NCI-H2171 (cell line): ENCODE data around the gene RANBP2.

Source experiments
- DNase-seq: peaks from one replicate; lab custom pipeline; 2025; lab: John Stamatoyannopoulos, UW

RANBP2 gene

GRCh38 chr2:108778857-108779256, 59.6 kb downstream of the RANBP2 start:
- no peak for DNase-seq

DNA sequence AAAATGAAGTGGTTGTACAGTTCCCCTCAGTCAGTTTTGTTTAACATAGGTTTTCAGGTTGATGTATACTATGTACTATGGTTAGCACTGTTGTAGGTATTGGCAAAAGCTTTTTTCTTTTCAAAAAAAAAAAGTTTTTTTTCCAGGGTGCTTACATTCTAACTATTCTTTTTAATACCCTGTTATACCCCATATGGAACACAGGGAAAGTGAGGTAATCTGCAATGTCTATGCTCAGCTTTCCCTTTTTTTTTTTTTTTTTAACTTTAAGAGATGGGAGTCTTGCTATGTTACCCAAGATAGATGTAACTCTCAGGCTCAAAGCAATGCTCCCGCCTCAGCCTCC, 66.7 kb downstream of the RANBP2 start:
- no peak for DNase-seq

GRCh38 chr2:108786354-108787215, 67.3 kb downstream of the RANBP2 start, which contains the start of gene CCDC138:
TSS of gene CCDC138 (plus strand) at chr2:108786771. CDS start at chr2:108786823, 52 bp downstream.
- DNase-seq, result peak; percentile 92

GRCh38 chr2:108787216-108787541, 67.9 kb downstream of the RANBP2 start:
- no peak for DNase-seq

GRCh38 chr2:108803045-108803736, 83.9 kb downstream of the RANBP2 start:
- no peak for DNase-seq

GRCh38 chr2:108805032-108805431, 85.8 kb downstream of the RANBP2 start:
- DNase-seq, result no peak

DNA sequence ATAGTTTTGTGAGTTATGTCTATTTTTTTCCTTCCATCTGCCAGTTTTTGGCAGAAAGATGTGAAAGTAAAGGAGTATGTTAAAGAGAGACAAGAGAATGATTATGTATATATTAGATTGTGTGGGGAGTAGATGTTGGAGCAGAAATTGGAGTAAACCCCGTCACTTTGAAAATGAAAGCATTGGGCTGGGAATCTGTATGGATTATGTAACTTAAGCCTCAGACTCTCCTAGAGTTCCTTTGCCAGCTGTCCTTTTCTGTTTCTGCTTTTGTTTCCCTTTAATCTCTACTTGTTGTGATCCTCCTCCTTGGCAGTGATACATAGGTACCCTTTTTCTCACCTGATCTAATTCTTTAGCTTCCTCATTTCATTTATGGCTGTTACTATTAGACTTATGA, 86.5 kb downstream of the RANBP2 start:
- DNase-seq, result no peak

- no peak for DNase-seq
These were observed 87.3 kb downstream of the RANBP2 start for GRCh38 chr2:108806371-108807113.

- no peak for DNase-seq
These were observed 90.7 kb downstream of the RANBP2 start for GRCh38 chr2:108809936-108810335.

DNA sequence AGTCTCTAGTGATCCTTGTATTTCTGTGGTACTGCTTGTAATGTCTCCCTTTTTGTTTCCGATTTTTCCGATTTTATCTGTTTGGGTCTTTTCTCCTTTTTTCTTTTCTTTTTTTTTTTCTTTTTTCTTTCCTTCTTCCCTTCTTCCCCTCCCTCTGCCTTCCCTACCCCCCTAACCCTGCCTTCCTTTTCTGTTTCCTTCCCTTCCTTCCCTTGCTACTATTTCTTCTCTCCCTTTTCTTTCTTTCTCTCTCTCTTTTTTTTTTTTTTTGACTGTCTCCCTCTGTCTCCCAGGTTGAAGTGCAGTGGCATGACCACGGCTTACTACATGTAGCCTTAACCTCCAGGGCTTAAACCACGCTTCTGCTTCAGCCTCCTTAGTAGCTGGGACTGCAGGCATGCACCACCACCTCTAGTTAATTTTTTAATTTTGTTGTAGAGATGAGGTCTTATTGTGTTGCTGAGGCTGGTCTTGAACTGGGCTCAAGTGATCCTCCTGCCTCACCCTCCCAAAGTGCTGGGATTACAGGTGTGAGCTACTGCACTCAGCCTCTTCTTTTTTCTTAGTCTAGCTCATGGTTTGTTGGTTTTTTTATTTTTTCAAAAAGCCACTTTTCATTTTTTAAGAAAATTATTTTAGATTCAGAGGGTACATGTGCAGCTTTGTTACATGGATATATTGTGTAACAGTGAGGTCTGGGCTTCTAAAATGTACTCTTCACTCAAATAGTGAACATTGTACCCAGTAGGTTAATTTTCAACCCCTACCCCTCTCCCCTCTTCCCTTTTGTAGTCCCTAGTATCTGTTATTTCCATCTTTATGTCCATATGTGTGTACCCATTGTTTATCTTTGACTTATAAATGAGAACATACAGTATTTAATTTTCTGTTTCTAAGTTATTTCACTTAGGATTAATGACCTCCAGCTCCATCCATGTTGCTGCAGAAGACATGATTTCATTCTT, 92.0 kb downstream of the RANBP2 start:
- DNase-seq, result no peak

GRCh38 chr2:108813732-108814131, 94.5 kb downstream of the RANBP2 start:
- DNase-seq, result no peak

DNA sequence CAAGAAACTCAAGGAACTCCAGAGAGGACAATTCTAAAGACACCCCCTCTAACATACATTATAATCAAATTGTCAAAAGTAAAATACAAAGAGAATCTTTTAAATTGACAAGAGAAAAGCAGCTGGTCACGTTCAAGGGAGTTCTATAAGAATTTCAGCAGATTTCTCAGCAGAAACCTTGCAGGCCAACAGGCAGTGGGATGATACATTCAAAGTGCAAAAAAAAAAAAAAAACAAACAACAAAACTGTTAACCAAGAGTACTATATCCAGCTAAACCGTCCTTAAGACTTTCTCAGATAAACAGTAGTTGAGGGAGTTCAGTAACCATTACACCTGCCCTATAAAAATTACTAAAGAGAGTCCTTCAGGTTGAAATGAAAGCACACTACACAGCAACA, 101.2 kb downstream of the RANBP2 start:
- DNase-seq, result no peak

DNA sequence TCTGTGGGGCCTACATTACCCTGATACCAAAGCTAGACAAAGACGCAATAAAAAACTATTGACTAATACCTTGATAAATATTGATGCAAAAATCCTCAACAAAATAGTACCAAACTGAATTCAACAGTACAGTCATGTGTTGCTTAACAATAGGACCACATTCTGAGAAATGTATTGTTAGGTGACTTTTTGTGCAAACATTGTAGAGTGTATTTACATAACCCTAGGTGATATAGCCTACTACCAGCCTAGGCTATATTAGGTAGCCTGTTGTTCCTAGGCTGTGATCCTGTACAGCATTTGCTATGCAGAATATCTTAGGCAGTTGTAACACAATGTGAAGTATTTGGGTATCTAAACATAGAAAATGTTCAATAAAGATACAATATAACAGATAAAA, 104.0 kb downstream of the RANBP2 start:
- DNase-seq, result no peak

- no peak for DNase-seq
These were observed 105.2 kb downstream of the RANBP2 start for GRCh38 chr2:108824316-108825070.

GRCh38 chr2:108825254-108825653, 106.0 kb downstream of the RANBP2 start:
- no peak for DNase-seq

- DNase-seq, result no peak
These were observed 106.5 kb downstream of the RANBP2 start for GRCh38 chr2:108825736-108826135.

DNA sequence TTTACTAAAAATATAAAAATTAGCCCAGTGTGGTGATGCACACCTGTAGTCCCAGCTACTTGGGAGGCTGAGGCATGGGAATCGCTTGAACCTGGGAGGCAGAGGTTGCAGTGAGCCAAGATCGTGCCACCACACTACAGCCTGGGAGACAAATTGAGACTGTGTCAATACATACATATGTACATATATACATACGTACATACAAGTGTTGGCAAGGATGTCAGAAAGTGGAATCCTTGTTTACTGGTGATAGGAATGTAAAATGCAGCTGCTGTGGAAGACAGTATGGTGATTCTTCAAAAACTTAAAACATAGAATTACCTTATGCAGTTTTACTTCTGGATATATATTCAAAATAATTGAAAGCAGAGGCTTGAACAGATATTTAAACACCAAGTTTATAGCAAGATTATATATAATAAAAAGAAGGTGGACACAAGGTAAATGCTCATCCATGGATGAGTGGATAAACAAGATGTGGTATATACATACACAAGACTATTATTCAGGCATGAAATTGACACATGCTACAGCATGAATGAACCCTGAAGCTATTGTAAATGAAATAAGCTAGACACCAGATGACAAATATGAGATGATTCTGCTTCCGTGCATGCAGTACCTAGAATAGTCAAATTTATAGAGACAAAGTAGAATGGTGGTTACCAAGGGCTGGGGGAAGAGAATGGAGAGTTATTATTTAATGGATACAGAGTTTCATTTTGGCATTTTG, 110.5 kb downstream of the RANBP2 start:
- no peak for DNase-seq

DNA sequence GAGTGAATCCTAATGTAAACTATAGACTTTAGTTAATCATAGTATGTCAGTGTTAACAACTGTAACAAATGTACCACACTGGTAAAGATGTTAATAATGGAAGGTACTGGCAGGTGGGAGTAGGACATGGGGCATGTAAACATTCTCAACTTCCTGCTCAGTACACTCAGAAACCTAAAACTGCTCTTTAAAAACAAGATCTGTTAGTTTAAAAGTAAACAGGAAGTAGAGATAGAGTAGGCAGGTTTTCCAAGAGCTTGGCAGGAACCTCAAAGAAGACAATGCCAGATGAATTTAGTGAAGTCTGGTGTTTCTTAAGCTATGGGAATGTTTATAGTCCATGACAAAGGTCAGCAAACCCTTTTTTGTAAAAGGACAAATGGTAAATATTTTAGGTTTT, 113.9 kb downstream of the RANBP2 start:
- DNase-seq, result no peak

DNA sequence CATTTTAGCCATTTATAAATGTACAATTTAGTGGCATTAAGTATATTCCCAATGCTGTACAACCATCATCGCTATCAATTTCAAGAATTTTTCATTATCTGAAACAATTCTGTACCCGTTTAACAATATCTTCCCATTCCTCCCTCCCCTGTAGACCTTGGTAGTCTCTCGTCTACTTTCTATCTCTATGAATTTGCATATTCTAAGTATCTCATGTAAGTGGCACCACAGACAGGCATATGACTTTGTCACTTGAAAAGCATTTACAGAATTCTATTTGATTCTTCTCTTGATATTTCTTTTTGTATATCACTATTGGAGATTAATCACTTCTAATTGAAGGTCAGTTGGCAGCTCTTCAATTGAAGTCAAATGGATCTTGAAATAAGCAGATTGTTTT, 115.3 kb downstream of the RANBP2 start:
- no peak for DNase-seq

DNA sequence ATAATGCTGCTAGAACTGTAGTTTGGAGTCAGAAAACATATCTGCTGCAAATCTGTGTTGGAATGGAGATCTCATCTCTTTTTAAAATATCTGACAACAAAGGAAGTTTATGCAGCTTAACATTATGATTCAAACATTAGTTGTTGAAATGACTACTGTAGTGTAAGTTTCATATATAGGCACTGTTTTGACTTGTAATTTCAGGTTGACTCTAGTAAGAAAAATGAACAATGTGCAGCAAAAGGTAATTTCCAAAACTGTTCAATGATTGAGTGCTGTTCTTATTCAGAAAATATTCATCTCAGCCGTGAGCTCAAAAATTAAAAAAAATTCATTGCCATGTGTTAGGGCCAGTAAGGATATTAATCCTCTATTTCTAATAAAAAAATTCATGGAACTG, 115.8 kb downstream of the RANBP2 start:
- no peak for DNase-seq
